Hair follicular keratinocyte (primary cell): ENCODE measurements around the gene TUBA3E. TPM values are rescaled to one million over a fixed set of nuclear protein-coding genes. Genes with fewer than 3 reads are reported as not detected.

Experiments
- total RNA-seq: library from RNA; depleted of rRNA; stranded (reverse); fragments of >200 nt; gene quantifications from 2 replicates; pipeline ENCODE4 v1.2.3, GENCODE V29; 2015

Gene TUBA3E
- not detected in 2 replicates for total RNA-seq

DNA sequence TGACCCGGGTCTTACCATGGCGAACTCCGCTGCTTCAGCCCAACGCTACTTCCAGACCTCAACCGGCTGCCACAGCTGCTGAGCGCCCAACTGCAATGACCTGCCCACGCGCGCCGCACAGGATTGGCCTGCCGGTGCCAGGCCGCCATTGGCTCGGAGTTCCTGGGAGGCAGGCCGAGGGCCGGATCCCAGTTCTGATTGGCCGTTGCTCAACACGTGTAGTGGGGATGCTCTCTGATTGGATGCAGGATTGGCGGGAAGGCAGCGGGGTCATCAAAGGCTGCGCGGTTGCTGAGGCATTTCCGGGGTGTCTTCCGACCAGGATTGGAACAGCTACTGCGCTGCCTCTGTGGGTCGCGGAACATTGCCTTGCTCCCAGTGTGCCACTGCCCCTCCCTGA lies at the start of gene TUBA3E:
TSS of gene TUBA3E (minus strand) at position 97 of the 400 bp plus-strand sequence. CDS start at position 18, 79 bp downstream.

GRCh38 chr2:130181880-130182682 lies 16.2 kb downstream of the TUBA3E start, which contains the start of gene MZT2B:
Gene MZT2B (plus strand): TSS chr2:130182262. CDS start chr2:130182283, 21 bp downstream.

GRCh38 chr2:130181325-130181879 lies 16.8 kb downstream of the TUBA3E start, which contains the start of gene SMPD4:
Gene SMPD4 (minus strand): TSS chr2:130181602. CDS start chr2:130176592, 5,010 bp downstream.

DNA sequence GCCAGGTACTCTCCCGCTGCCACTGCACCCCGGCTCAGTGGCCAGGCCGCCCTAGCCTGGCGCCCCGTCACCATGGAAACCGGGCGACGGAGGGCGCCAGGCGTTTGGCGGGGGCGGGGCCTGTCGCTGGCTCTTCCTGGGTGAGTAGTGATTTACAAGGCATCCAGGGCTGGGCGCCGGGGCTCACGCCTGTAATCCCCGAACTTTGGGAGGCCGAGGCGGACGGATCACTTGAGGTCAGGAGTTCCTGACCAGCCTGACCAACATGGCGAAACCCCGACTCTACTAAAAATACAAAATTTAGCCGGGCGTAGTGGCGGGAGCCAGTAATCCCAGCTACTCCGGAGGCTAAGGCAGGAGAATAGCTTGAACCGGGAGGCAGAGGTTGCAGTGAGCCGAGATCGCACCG lies 53.2 kb downstream of the TUBA3E start, which contains the start of gene CCDC74B:
TSS of gene CCDC74B (minus strand) at position 107 of the 409 bp plus-strand sequence. CDS start 116 bp downstream, outside the sequence.

Other genes with a start within 250 kb of the TUBA3E start
- gene RAB6C, start 218.8 kb downstream of the TUBA3E start, total RNA-seq: not detected in 2 replicates
- not detected in 2 replicates for gene POTEF, start 69.2 kb downstream of the TUBA3E start, total RNA-seq
- 2.9 and 3.7 TPM in 2 replicates for gene CCDC74B, start 53.3 kb downstream of the TUBA3E start, total RNA-seq
- 34.5 and 45.2 TPM in 2 replicates for gene SMPD4, start 16.8 kb downstream of the TUBA3E start, total RNA-seq
- 291 and 333 TPM in 2 replicates for gene MZT2B, start 16.2 kb downstream of the TUBA3E start, total RNA-seq
- 127 and 174 TPM in 2 replicates for gene IMP4, start 144.5 kb upstream of the TUBA3E start, total RNA-seq
- gene PTPN18, start 157.6 kb upstream of the TUBA3E start, total RNA-seq: 14.0 and 14.6 TPM in 2 replicates